ENCODE measurements around the gene FHAD1.

GRCh38 chr1:15311122-15311822 is 64.2 kb downstream of the FHAD1 start:
- TF ChIP-seq CTCF (IDR thresholded peaks at IDR 0.05; ENCODE audit: low read length) (no peak), EZH2 (IDR thresholded peaks at IDR 0.05; ENCODE audit: borderline replicate concordance, low read length) (no peak)

All from OCI-LY1 (cell line).